DOHH2 (cell line): Measurements from ENCODE around the gene EPS8.

Source experiments
- H3F3A ChIP-seq: fragments of 200-600 bp; sonication (generic), shearing (Covaris generic); 2 replicates; pipeline ENCODE4 v1.6.0; 2016; ENCODE audit warnings: antibody characterized with exemption, mild to moderate bottlenecking; ENCODE audit not compliant: control insufficient read depth, insufficient read depth
- H3K27ac ChIP-seq: fragments of 200-600 bp; sonication (generic); 2 replicates; pipeline ENCODE4 v1.5.1; 2014; ENCODE audit warnings: low read depth, mild to moderate bottlenecking, low read length, moderate library complexity
- H3K27me3 ChIP-seq: fragments of 200-600 bp; sonication (generic); 2 replicates; pipeline ENCODE4 v1.6.1; 2014; ENCODE audit warnings: mild to moderate bottlenecking, low read length, mixed read lengths; ENCODE audit not compliant: control insufficient read depth
- H3K36me3 ChIP-seq: fragments of 200-600 bp; sonication (generic); 2 replicates; pipeline ENCODE4 v1.6.1; 2014; ENCODE audit warnings: mild to moderate bottlenecking, low read length, moderate library complexity, mixed read lengths; ENCODE audit not compliant: control insufficient read depth
- H3K4me1 ChIP-seq: fragments of 200-600 bp; sonication (generic); 2 replicates; pipeline ENCODE4 v1.6.1; 2014; ENCODE audit warnings: mild to moderate bottlenecking, low read length, mixed read lengths; ENCODE audit not compliant: control insufficient read depth
- H3K4me2 ChIP-seq: fragments of 200-600 bp; sonication (generic); 2 replicates; pipeline ENCODE4 v1.6.0; 2014; ENCODE audit warnings: mild to moderate bottlenecking, low read length, moderate library complexity
- H3K4me3 ChIP-seq: fragments of 200-600 bp; sonication (generic); 2 replicates; pipeline ENCODE4 v1.5.1; 2014; ENCODE audit warnings: mild to moderate bottlenecking, low read length, mixed read lengths
- H3K79me2 ChIP-seq: fragments of 200-600 bp; sonication (generic); 2 replicates; pipeline ENCODE4 v1.6.1; 2014; ENCODE audit warnings: mild to moderate bottlenecking, low read length, mixed read lengths; ENCODE audit not compliant: control insufficient read depth
- H3K9me2 ChIP-seq: fragments of 200-600 bp; sonication (generic); replicated peaks from 2 replicates; pipeline ENCODE4 v1.6.1; 2014; ENCODE audit warnings: mild to moderate bottlenecking, low read length, mixed read lengths; ENCODE audit not compliant: control insufficient read depth
- H3K9me3 ChIP-seq: fragments of 200-600 bp; sonication (generic); 2 replicates; pipeline ENCODE4 v1.6.1; 2014; ENCODE audit warnings: antibody characterized with exemption, low read length, mixed read lengths; ENCODE audit not compliant: control insufficient read depth, insufficient read depth
- H4K20me1 ChIP-seq: fragments of 200-600 bp; sonication (generic); 2 replicates; pipeline ENCODE4 v1.6.0; 2014; ENCODE audit warnings: low read depth, mild to moderate bottlenecking, antibody characterized with exemption, low read length, moderate library complexity; ENCODE audit not compliant: control insufficient read depth, insufficient read depth
- CTCF ChIP-seq: fragments of 200-600 bp; sonication (generic); IDR thresholded peaks from one replicate; pipeline ENCODE4 v1.5.1; 2014; ENCODE audit warnings: antibody characterized with exemption, mild to moderate bottlenecking, low read depth, low read length; ENCODE audit not compliant: poor library complexity, severe bottlenecking
- EZH2phosphoT487 ChIP-seq: fragments of 200-600 bp; sonication (generic); IDR thresholded peaks from 2 replicates; pipeline ENCODE4 v1.6.1; 2017; ENCODE audit warnings: borderline replicate concordance, mild to moderate bottlenecking, antibody characterized with exemption, low read length, moderate library complexity, mixed read lengths

EPS8 gene

GRCh38 chr12:15636060-15636890 lies 152.9 kb downstream of the EPS8 start:
- TF ChIP-seq EZH2phosphoT487: no peak
- TF ChIP-seq CTCF: no peak
- Histone ChIP-seq H3K4me3 (no peak overlapping the region), H3K36me3 (no peaks in the 10 kb centered on the region), H3F3A (no peaks in the 10 kb centered on the region), H3K4me1 (no peaks in the 10 kb centered on the region), H3K9me3 (no peaks in the 10 kb centered on the region), H4K20me1 (no peaks in the 10 kb centered on the region; the same call in 1 of the 2 replicates), H3K4me2 (no peak overlapping the region), H3K9me2 (no peaks in the 10 kb centered on the region), H3K79me2 (no peaks in the 10 kb centered on the region), H3K27ac (no peak overlapping the region), H3K27me3 (0 out of 2 replicates have a peak, but pooled peaks cover 3% of the 10 kb centered on the region)

- no peaks in the 10 kb centered on the region for H3K9me2 ChIP-seq
- no peaks in the 10 kb centered on the region for H3F3A ChIP-seq
- no peaks in the 10 kb centered on the region; the same call in 1 of the 2 replicates for H4K20me1 ChIP-seq
- H3K4me2 ChIP-seq: no peak overlapping the region
- H3K79me2 ChIP-seq: no peaks in the 10 kb centered on the region
- H3K9me3 ChIP-seq: no peaks in the 10 kb centered on the region
- no peaks in the 10 kb centered on the region for H3K36me3 ChIP-seq
- no peak for TF ChIP-seq EZH2phosphoT487
- no peak for TF ChIP-seq CTCF
- H3K27me3 ChIP-seq: 0 out of 2 replicates have a peak, but pooled peaks cover 3% of the 10 kb centered on the region
- no peaks in the 10 kb centered on the region for H3K4me1 ChIP-seq
- H3K27ac ChIP-seq: no peak overlapping the region
- no peak overlapping the region for H3K4me3 ChIP-seq
These were observed 155.0 kb downstream of the EPS8 start for GRCh38 chr12:15634010-15634683.

- TF ChIP-seq EZH2phosphoT487: no peak
- TF ChIP-seq CTCF: no peak
- H3K9me3 ChIP-seq: no peaks in the 10 kb centered on the region
- no peak overlapping the region for H3K4me2 ChIP-seq
- no peaks in the 10 kb centered on the region for H3F3A ChIP-seq
- 0 out of 2 replicates have a peak, but pooled peaks cover 3% of the 10 kb centered on the region for H3K27me3 ChIP-seq
- no peaks in the 10 kb centered on the region for H3K79me2 ChIP-seq
- no peaks in the 10 kb centered on the region for H3K9me2 ChIP-seq
- H3K36me3 ChIP-seq: no peaks in the 10 kb centered on the region
- no peaks in the 10 kb centered on the region for H3K4me1 ChIP-seq
- H4K20me1 ChIP-seq: no peaks in the 10 kb centered on the region; the same call in 1 of the 2 replicates
- no peak overlapping the region for H3K27ac ChIP-seq
- H3K4me3 ChIP-seq: no peak overlapping the region
These were observed 156.0 kb downstream of the EPS8 start for GRCh38 chr12:15633201-15633600.
